Measurements from ENCODE around the gene ICA1. TPM values are rescaled to one million over a fixed set of nuclear protein-coding genes. Genes with fewer than 3 reads are reported as not detected.

The ICA1 gene
- total RNA-seq, 1 experiment from 2014 or later = 66.4 TPM

GRCh38 chr7:8179486-8179885 is 82.5 kb downstream of the ICA1 start:
- TF ChIP-seq CTCF (IDR thresholded peaks at IDR 0.05; ENCODE audit: unreplicated experiment) = no peak
- Mint-ChIP-seq H3K36me3 (ENCODE audit: insufficient read depth, unreplicated experiment) (no peaks in the 10 kb centered on the region), H3K9me3 (ENCODE audit: low read depth, unreplicated experiment) (no peaks in the 10 kb centered on the region), H3K4me3 (ENCODE audit: low read depth, unreplicated experiment) (no peak overlapping the region), H3K27me3 (ENCODE audit: unreplicated experiment) (no peaks in the 10 kb centered on the region), H3K4me1 (ENCODE audit: low read depth, unreplicated experiment) (no peaks in the 10 kb centered on the region), H3K27ac (ENCODE audit: unreplicated experiment) (no peak overlapping the region)
- intact Hi-C loops (cut with micrococcal nuclease; ENCODE audit: unreplicated experiment) = no loop called here
- CTCF ChIA-PET = interaction anchor here (0.8 kb wide), 1 partner anchor 9 kb away, joined by 3 read pairs; no protein-coding TSS in a partner anchor
- DNase-seq = no peak
- no TSS peak for BruUV-seq (replicated peaks)

GRCh38 chr7:8178353-8178752 is 83.6 kb downstream of the ICA1 start:
- TF ChIP-seq CTCF (IDR thresholded peaks at IDR 0.05; ENCODE audit: unreplicated experiment) = no peak
- intact Hi-C loops (cut with micrococcal nuclease; ENCODE audit: unreplicated experiment) = no loop called here
- H3K36me3 Mint-ChIP-seq (ENCODE audit: insufficient read depth, unreplicated experiment) = no peaks in the 10 kb centered on the region
- H3K4me3 Mint-ChIP-seq (ENCODE audit: low read depth, unreplicated experiment) = no peak overlapping the region
- DNase-seq = no peak
- H3K9me3 Mint-ChIP-seq (ENCODE audit: low read depth, unreplicated experiment) = no peaks in the 10 kb centered on the region
- CTCF ChIA-PET = no interaction called here
- H3K27ac Mint-ChIP-seq (ENCODE audit: unreplicated experiment) = no peak overlapping the region
- H3K27me3 Mint-ChIP-seq (ENCODE audit: unreplicated experiment) = no peaks in the 10 kb centered on the region
- no TSS peak for BruUV-seq (replicated peaks)
- no peaks in the 10 kb centered on the region for H3K4me1 Mint-ChIP-seq (ENCODE audit: low read depth, unreplicated experiment)

- no peaks in the 10 kb centered on the region for H3K4me1 Mint-ChIP-seq (ENCODE audit: low read depth, unreplicated experiment)
- CTCF ChIA-PET = no interaction called here
- H3K27ac Mint-ChIP-seq (ENCODE audit: unreplicated experiment) = no peak overlapping the region
- intact Hi-C loops (cut with micrococcal nuclease; ENCODE audit: unreplicated experiment) = no loop called here
- TF ChIP-seq CTCF (IDR thresholded peaks at IDR 0.05; ENCODE audit: unreplicated experiment) = no peak
- no TSS peak for BruUV-seq (replicated peaks)
- no peak for DNase-seq
- no peaks in the 10 kb centered on the region for H3K36me3 Mint-ChIP-seq (ENCODE audit: insufficient read depth, unreplicated experiment)
- H3K9me3 Mint-ChIP-seq (ENCODE audit: low read depth, unreplicated experiment) = no peaks in the 10 kb centered on the region
- no peaks in the 10 kb centered on the region for H3K27me3 Mint-ChIP-seq (ENCODE audit: unreplicated experiment)
- no peak overlapping the region for H3K4me3 Mint-ChIP-seq (ENCODE audit: low read depth, unreplicated experiment)
Measured at GRCh38 chr7:8177109-8177933, 84.6 kb downstream of the ICA1 start.

DNA sequence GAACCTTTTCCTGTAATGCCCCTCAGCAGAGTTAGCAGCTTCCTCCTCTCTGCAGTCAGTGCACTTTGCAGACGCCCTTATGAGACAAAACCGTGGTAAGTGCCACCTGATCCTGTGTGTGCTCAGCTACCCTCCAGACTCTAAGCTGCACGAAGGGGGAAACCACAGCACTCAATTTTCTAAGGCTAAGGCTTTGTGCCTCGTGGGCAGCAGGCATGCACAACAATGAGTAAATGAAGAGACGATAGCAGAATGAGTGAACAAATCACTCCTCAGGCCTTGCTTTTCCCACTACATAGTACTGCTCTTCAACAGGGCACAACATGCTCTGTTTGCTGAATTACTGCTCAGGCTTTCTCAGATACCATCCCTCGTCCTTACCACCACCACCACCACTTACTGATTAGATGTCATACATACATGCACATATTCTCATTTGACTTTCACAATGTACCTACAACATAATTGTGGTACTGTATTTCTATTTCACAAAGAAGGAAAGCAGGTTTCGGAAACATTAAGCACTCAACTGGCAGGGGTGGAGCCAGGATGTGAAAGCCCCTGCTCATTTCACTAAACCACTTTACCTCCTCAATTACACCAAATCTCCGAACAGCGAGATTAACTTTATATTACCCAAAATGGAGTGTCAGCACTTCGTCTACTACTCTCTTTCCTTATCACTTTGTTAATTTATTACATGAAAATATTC is 85.4 kb downstream of the ICA1 start:
- intact Hi-C loops (cut with micrococcal nuclease; ENCODE audit: unreplicated experiment) = no loop called here

More for the DNA sequence above, 85.4 kb downstream of the ICA1 start:
- TF ChIP-seq CTCF (IDR thresholded peaks at IDR 0.05; ENCODE audit: unreplicated experiment) = no peak
- no peak overlapping the region for H3K27ac Mint-ChIP-seq (ENCODE audit: unreplicated experiment)
- no peaks in the 10 kb centered on the region for H3K27me3 Mint-ChIP-seq (ENCODE audit: unreplicated experiment)
- no peaks in the 10 kb centered on the region for H3K9me3 Mint-ChIP-seq (ENCODE audit: low read depth, unreplicated experiment)
- no TSS peak for BruUV-seq (replicated peaks)
- CTCF ChIA-PET = interaction anchor here (1.1 kb wide), 1 partner anchor 16 kb away, joined by 3 read pairs; no protein-coding TSS in a partner anchor
- H3K4me3 Mint-ChIP-seq (ENCODE audit: low read depth, unreplicated experiment) = no peak overlapping the region
- no peaks in the 10 kb centered on the region for H3K4me1 Mint-ChIP-seq (ENCODE audit: low read depth, unreplicated experiment)
- DNase-seq = no peak
- no peaks in the 10 kb centered on the region for H3K36me3 Mint-ChIP-seq (ENCODE audit: insufficient read depth, unreplicated experiment)
